Activated CD8-positive, alpha-beta T cell treated with anti-CD3 and anti-CD28 coated beads for 36 hours (primary cell): ENCODE measurements around the gene ITGA3. TPM values are rescaled to one million over a fixed set of nuclear protein-coding genes. Genes with fewer than 3 reads are reported as not detected.

Experiments used
- ATAC-seq: fragments of 200-7000 bp; cut with Tn5 transposase; one replicate; pipeline ENCODE4 v1.10.0; 2021; ENCODE audit warnings: mild to moderate bottlenecking, moderate library complexity
- CTCF ChIA-PET: fragments of 350-600 bp; sonication (Branson Sonifier 250); formaldehyde crosslinking; loops from one replicate; lab custom pipeline; 2021; ENCODE audit warnings: antibody characterized with exemption; lab: Charles Lee
- POLR2A ChIA-PET: fragments of 350-600 bp; sonication (Branson Sonifier 250); formaldehyde crosslinking; loops from one replicate; lab custom pipeline; 2021; ENCODE audit warnings: antibody characterized with exemption; lab: Charles Lee
- DNase-seq: peaks from one replicate; pipeline ENCODE4 v3.0.0-alpha.2; 2020
- H3K27ac Mint-ChIP-seq: one replicate; pipeline ENCODE4 v1.8.0; 2021; ENCODE audit warnings: mild to moderate bottlenecking, mixed read lengths
- H3K27me3 Mint-ChIP-seq: one replicate; pipeline ENCODE4 v1.8.0; 2021; ENCODE audit warnings: mixed read lengths
- H3K36me3 Mint-ChIP-seq: one replicate; pipeline ENCODE4 v1.8.0; 2021; ENCODE audit warnings: low read depth, mixed read lengths
- H3K4me1 Mint-ChIP-seq: one replicate; pipeline ENCODE4 v1.8.0; 2021; ENCODE audit warnings: low read depth, mixed read lengths
- H3K4me3 Mint-ChIP-seq: one replicate; pipeline ENCODE4 v1.8.0; 2021; ENCODE audit warnings: mild to moderate bottlenecking, moderate library complexity, mixed read lengths
- H3K9me3 Mint-ChIP-seq: one replicate; pipeline ENCODE4 v1.8.0; 2021; ENCODE audit warnings: mixed read lengths
- CTCF ChIP-seq: fragments of 200-600 bp; IDR thresholded peaks from one replicate; pipeline ENCODE4 v1.8.0; 2022; ENCODE audit warnings: antibody characterized with exemption, mild to moderate bottlenecking
- intact Hi-C: fragments of 100-400 bp; cut with micrococcal nuclease; formaldehyde crosslinking; loops from one replicate; pipeline ENCODE4 v1.10.0; 2022
- total RNA-seq, 2 experiments: library from RNA; stranded (reverse); gene quantifications; one replicate each; pipeline ENCODE4 v1.2.3, GENCODE V29; 2021

Gene ITGA3
- total RNA-seq, 2 experiments from 2014 or later = 4.2 to 7.2 TPM

DNA sequence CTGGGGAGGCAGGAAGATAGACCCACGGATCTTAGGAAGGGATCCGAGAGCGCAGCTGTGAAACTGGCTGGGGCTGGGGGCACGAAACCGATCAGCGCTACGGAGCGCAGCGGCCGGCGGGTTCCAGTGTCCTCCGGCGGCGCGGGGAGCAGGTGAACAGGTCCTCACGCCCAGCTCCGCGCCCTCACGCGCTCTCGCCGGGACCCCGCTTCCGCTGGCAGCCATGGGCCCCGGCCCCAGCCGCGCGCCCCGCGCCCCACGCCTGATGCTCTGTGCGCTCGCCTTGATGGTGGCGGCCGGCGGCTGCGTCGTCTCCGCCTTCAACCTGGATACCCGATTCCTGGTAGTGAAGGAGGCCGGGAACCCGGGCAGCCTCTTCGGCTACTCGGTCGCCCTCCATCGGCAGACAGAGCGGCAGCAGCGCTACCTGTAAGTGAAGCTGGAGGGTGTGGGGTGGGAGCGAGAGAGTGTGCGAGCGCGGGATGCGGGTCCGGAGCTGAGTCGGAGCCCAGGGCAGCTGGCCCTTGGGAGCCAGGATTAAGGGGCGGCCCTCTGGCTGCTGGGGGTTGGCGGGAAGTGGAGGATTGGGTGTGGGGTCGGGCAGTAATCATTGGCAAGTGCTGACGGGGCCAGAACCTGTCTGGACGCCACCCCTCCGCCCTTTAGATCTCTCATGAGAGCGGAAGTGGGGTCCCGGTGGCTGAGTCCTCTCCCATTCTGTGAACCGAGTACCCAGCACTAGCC lies 479 bp downstream of the ITGA3 start:
- DNase-seq = peak; percentile 80
- Mint-ChIP-seq H3K4me1 (peaks cover 14% of the 10 kb centered on the region), H3K27me3 (peaks cover 3% of the 10 kb centered on the region), H3K9me3 (no peaks in the 10 kb centered on the region), H3K27ac (peak overlapping the region; percentile 14), H3K36me3 (no peaks in the 10 kb centered on the region), H3K4me3 (peak overlapping the region; percentile 82)
- intact Hi-C loops = no loop called here
- TF ChIP-seq CTCF = peak; percentile 49
- ATAC-seq = peak; percentile 79
- ChIA-PET POLR2A (interaction anchor here (0.9 to 1.7 kb wide), 4 partner anchors 38 to 206 kb away, joined by 3 to 4 read pairs (median 3); no protein-coding TSS in a partner anchor), CTCF (interaction anchor here (0.6 to 6.4 kb wide), 15 partner anchors 9 to 501 kb away, joined by 3 to 62 read pairs (median 4); partner anchors contain the start of genes COL1A1 and PDK2)

GRCh38 chr17:50056961-50057330 lies 1.0 kb downstream of the ITGA3 start:
- Mint-ChIP-seq H3K27ac (no peak overlapping the region), H3K36me3 (no peaks in the 10 kb centered on the region), H3K9me3 (no peaks in the 10 kb centered on the region), H3K27me3 (peaks cover 3% of the 10 kb centered on the region), H3K4me1 (peaks cover 8% of the 10 kb centered on the region), H3K4me3 (peak overlapping the region; percentile 82)
- TF ChIP-seq CTCF = no peak
- DNase-seq (no peak), ATAC-seq (no peak)
- ChIA-PET POLR2A (interaction anchor here (1.0 to 1.7 kb wide), 3 partner anchors 37 to 149 kb away, joined by 3 to 4 read pairs (median 3); no protein-coding TSS in a partner anchor), CTCF (interaction anchor here (0.6 to 6.4 kb wide), 14 partner anchors 8 to 501 kb away, joined by 3 to 62 read pairs (median 3); partner anchors contain the start of genes COL1A1 and PDK2)
- intact Hi-C loops = no loop called here

- ATAC-seq = no peak
- Mint-ChIP-seq H3K27ac (no peak overlapping the region), H3K27me3 (peaks cover 3% of the 10 kb centered on the region), H3K4me1 (peaks cover 8% of the 10 kb centered on the region), H3K9me3 (no peaks in the 10 kb centered on the region), H3K36me3 (no peaks in the 10 kb centered on the region), H3K4me3 (peak overlapping the region; percentile 82)
- ChIA-PET CTCF (interaction anchor here (1.1 to 6.4 kb wide), 5 partner anchors 29 to 59 kb away, joined by 3 to 62 read pairs (median 4); no protein-coding TSS in a partner anchor), POLR2A (interaction anchor here (1.0 to 1.7 kb wide), 2 partner anchors 37 to 149 kb away, joined by 3 to 4 read pairs; no protein-coding TSS in a partner anchor)
- intact Hi-C loops = no loop called here
- DNase-seq = no peak
- TF ChIP-seq CTCF = no peak
Measured at GRCh38 chr17:50057521-50057991, 1.6 kb downstream of the ITGA3 start.

- no peaks in the 10 kb centered on the region for H3K36me3 Mint-ChIP-seq
- TF ChIP-seq CTCF = no peak
- ChIA-PET CTCF (interaction anchor here (1.1 to 6.4 kb wide), 5 partner anchors 29 to 60 kb away, joined by 3 to 62 read pairs (median 4); no protein-coding TSS in a partner anchor), POLR2A (interaction anchor here (1.0 to 1.1 kb wide), 2 partner anchors 8 to 10 kb away, joined by 3 to 4 read pairs; no protein-coding TSS in a partner anchor)
- no peak for DNase-seq
- H3K27ac Mint-ChIP-seq = no peak overlapping the region
- no peak overlapping the region for H3K4me3 Mint-ChIP-seq
- H3K27me3 Mint-ChIP-seq = peaks cover 3% of the 10 kb centered on the region
- intact Hi-C loops = no loop called here
- no peaks in the 10 kb centered on the region for H3K9me3 Mint-ChIP-seq
- ATAC-seq = no peak
- peaks cover 8% of the 10 kb centered on the region for H3K4me1 Mint-ChIP-seq
Measured at GRCh38 chr17:50058296-50058953, 2.5 kb downstream of the ITGA3 start.
